SU-DHL-6 (cell line): Measurements from ENCODE around the gene COLQ.

ENCODE experiments used
- H2AFZ ChIP-seq: fragments of 200-600 bp; sonication (generic); 2 replicates; pipeline ENCODE4 v1.6.1; 2014; ENCODE audit warnings: low read depth, mild to moderate bottlenecking, moderate library complexity, mixed read lengths, antibody characterized with exemption, low read length; ENCODE audit not compliant: severe bottlenecking
- H3F3A ChIP-seq: fragments of 200-600 bp; shearing (Covaris generic); 2 replicates; pipeline ENCODE4 v1.6.0; 2016; ENCODE audit warnings: antibody characterized with exemption, mild to moderate bottlenecking; ENCODE audit not compliant: insufficient read depth
- H3K27ac ChIP-seq: fragments of 200-600 bp; sonication (generic); 2 replicates; pipeline ENCODE4 v1.5.1; 2016; ENCODE audit warnings: low read depth, mild to moderate bottlenecking, low read length, moderate library complexity, mixed read lengths
- H3K27me3 ChIP-seq: fragments of 200-600 bp; sonication (generic), shearing (Covaris generic); 2 replicates; pipeline ENCODE4 v1.6.0; 2014; ENCODE audit warnings: mild to moderate bottlenecking, low read length
- H3K36me3 ChIP-seq: fragments of 200-600 bp; sonication (generic); 2 replicates; pipeline ENCODE4 v1.6.1; 2014; ENCODE audit warnings: mild to moderate bottlenecking, low read length, mixed read lengths
- H3K4me2 ChIP-seq: fragments of 300-600, 200-600 bp; shearing (Covaris generic), sonication (generic); 2 replicates; pipeline ENCODE4 v1.6.0; 2014; ENCODE audit warnings: low read length, low read depth, mild to moderate bottlenecking; ENCODE audit not compliant: poor library complexity, severe bottlenecking
- H3K4me3 ChIP-seq: fragments of 200-600 bp; sonication (generic); 2 replicates; pipeline ENCODE4 v1.5.1; 2014; ENCODE audit warnings: antibody characterized with exemption, low read length, mild to moderate bottlenecking, mixed read lengths; ENCODE audit not compliant: insufficient read depth, poor library complexity, severe bottlenecking
- H3K79me2 ChIP-seq: fragments of 200-600 bp; sonication (generic); 2 replicates; pipeline ENCODE4 v1.6.1; 2014; ENCODE audit warnings: mild to moderate bottlenecking, low read length, moderate library complexity; ENCODE audit not compliant: insufficient read depth
- H3K9ac ChIP-seq: fragments of 200-600 bp; sonication (generic); 2 replicates; pipeline ENCODE4 v1.7.0; 2014; ENCODE audit warnings: mild to moderate bottlenecking, low read length
- H3K9me2 ChIP-seq: fragments of 200-600 bp; sonication (generic); replicated peaks from 2 replicates; pipeline ENCODE4 v1.6.1; 2014; ENCODE audit warnings: low read length; ENCODE audit not compliant: insufficient read depth
- H3K9me3 ChIP-seq: fragments of 200-600 bp; sonication (generic); 2 replicates; pipeline ENCODE4 v1.6.1; 2014; ENCODE audit warnings: low read length, mixed read lengths; ENCODE audit not compliant: insufficient read depth
- H4K20me1 ChIP-seq: fragments of 200-600 bp; sonication (generic); 2 replicates; pipeline ENCODE4 v1.6.1; 2014; ENCODE audit warnings: low read depth, mild to moderate bottlenecking, antibody characterized with exemption, low read length, moderate library complexity, mixed read lengths
- CTCF ChIP-seq: fragments of 200-600 bp; sonication (generic); IDR thresholded peaks from one replicate; pipeline ENCODE4 v1.5.1; 2017; ENCODE audit warnings: antibody characterized with exemption, mild to moderate bottlenecking, low read length, moderate library complexity; ENCODE audit not compliant: insufficient read depth, poor library complexity, severe bottlenecking
- EZH2phosphoT487 ChIP-seq: fragments of 200-600 bp; sonication (generic), shearing (Covaris generic); conservative IDR thresholded peaks from 2 replicates; pipeline ENCODE4 v1.6.1; 2018; ENCODE audit warnings: mild to moderate bottlenecking, antibody characterized with exemption, low read length, moderate library complexity, mixed read lengths

COLQ gene

GRCh38 chr3:15404767-15405166 lies 116.7 kb downstream of the COLQ start:
- no peak overlapping the region for H3K27ac ChIP-seq

GRCh38 chr3:15403965-15404364 lies 117.5 kb downstream of the COLQ start:
- Histone ChIP-seq H3F3A (no peaks in the 10 kb centered on the region), H3K36me3 (no peaks in the 10 kb centered on the region), H3K27ac (no peak overlapping the region), H3K4me2 (no peak overlapping the region), H2AFZ (no peak overlapping the region), H4K20me1 (no peaks in the 10 kb centered on the region), H3K27me3 (no peaks in the 10 kb centered on the region), H3K79me2 (no peaks in the 10 kb centered on the region), H3K9me2 (no peaks in the 10 kb centered on the region), H3K9ac (no peak overlapping the region), H3K9me3 (no peaks in the 10 kb centered on the region), H3K4me3 (no peak overlapping the region)
- no peak for TF ChIP-seq EZH2phosphoT487
- no peak for TF ChIP-seq CTCF

More at GRCh38 chr3:15404767-15405166, 116.7 kb downstream of the COLQ start:
- TF ChIP-seq EZH2phosphoT487 (no peak), CTCF (no peak)
- no peak overlapping the region for H3K4me3 ChIP-seq
- H2AFZ ChIP-seq = no peak overlapping the region
- H4K20me1 ChIP-seq = no peaks in the 10 kb centered on the region
- H3K79me2 ChIP-seq = no peaks in the 10 kb centered on the region
- no peak overlapping the region for H3K9ac ChIP-seq
- no peaks in the 10 kb centered on the region for H3K9me2 ChIP-seq
- H3K9me3 ChIP-seq = no peaks in the 10 kb centered on the region
- H3F3A ChIP-seq = no peaks in the 10 kb centered on the region
- H3K27me3 ChIP-seq = no peaks in the 10 kb centered on the region
- H3K4me2 ChIP-seq = no peak overlapping the region
- no peaks in the 10 kb centered on the region for H3K36me3 ChIP-seq

DNA sequence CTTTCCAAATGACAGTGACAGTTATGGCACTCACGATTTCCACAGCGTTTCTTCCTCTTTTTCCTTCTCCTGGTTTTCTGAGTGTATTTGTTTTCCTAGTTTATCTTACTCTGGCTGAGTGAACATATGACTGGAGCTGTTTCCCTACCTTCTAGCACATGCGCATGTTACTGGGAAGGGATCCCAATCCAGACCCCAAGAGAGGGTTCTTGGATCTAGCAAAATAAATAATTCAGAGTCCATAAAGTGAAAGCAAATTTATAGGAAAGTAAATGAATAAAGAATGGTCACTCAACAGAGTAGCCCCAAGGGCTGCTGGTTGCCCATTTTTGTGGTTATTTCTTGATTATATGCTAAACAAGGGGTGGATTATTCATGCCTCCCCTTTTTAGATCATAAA lies 118.0 kb downstream of the COLQ start:
- Histone ChIP-seq H4K20me1 (no peaks in the 10 kb centered on the region), H3K9me2 (no peaks in the 10 kb centered on the region), H3K36me3 (no peaks in the 10 kb centered on the region), H3F3A (no peaks in the 10 kb centered on the region), H3K27me3 (no peaks in the 10 kb centered on the region), H3K4me2 (no peak overlapping the region), H3K4me3 (no peak overlapping the region), H3K79me2 (no peaks in the 10 kb centered on the region), H2AFZ (no peak overlapping the region), H3K27ac (no peak overlapping the region), H3K9ac (no peak overlapping the region), H3K9me3 (no peaks in the 10 kb centered on the region)
- TF ChIP-seq CTCF (no peak), EZH2phosphoT487 (no peak)

- Histone ChIP-seq H3K9me2 (no peaks in the 10 kb centered on the region), H3K4me2 (no peak overlapping the region), H3K79me2 (no peaks in the 10 kb centered on the region), H4K20me1 (no peaks in the 10 kb centered on the region), H3K9me3 (no peaks in the 10 kb centered on the region), H3K36me3 (no peaks in the 10 kb centered on the region), H3K27me3 (no peaks in the 10 kb centered on the region), H3K27ac (no peak overlapping the region), H2AFZ (no peak overlapping the region), H3K4me3 (no peak overlapping the region), H3F3A (no peaks in the 10 kb centered on the region), H3K9ac (no peak overlapping the region)
- TF ChIP-seq EZH2phosphoT487 (no peak), CTCF (no peak)
Observed at GRCh38 chr3:15401936-15402335, 119.6 kb downstream of the COLQ start.
